Measurements from ENCODE around the gene UFC1.

- TF ChIP-seq CTCF (IDR thresholded peaks at IDR 0.05; ENCODE audit: extremely low read depth in 1 of 2, insufficient read depth in 1 of 2, low read depth in 1 of 2, low read length in 2 of 2) (no peak), EZH2 (IDR thresholded peaks at IDR 0.05; ENCODE audit: borderline replicate concordance, low read depth, low read length, severe bottlenecking) (no peak), POLR2AphosphoS5 (IDR thresholded peaks at IDR 0.05; ENCODE audit: insufficient read depth, low read depth, low read length) (no peak), POLR2A (IDR thresholded peaks at IDR 0.05; ENCODE audit: low read depth, low read length) (no peak), FOS (IDR thresholded peaks at IDR 0.05; ENCODE audit: borderline replicate concordance, insufficient read depth, low read length) (no peak)
Measured at GRCh38 chr1:161187311-161187710, 33.5 kb downstream of the UFC1 start.

Measured in endothelial cell of umbilical vein (primary cell).